Measurements from ENCODE around the gene CFAP410.
A peak's percentile ranks its signal among the peaks of the same experiment; 100 is the strongest.

CFAP410 gene

GRCh38 chr21:44338971-44339910, at the start of gene CFAP410:
CFAP410 (minus strand) TSS chr21:44339390; CDS start chr21:44339194, 196 bp downstream.
- peak; percentile 91 to 93 for DNase-seq (ENCODE audit: low read depth in 2 of 2)

DNA sequence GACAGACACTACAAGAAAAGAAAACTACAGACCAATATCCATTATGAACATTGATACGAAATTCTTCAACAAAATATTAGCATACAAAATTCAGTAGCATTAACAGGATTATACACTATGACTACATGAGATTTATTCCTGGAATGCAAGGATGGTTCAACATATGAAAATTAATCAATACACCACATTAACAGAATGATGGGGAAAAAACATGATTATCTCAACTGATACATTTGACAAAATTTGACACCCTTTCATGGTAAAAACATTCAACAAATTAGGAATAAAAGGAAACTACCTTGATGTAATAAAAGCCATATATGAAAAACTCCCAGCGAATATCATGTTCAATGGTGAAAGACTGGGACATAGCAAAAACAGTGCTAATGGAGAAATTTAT, 45.8 kb upstream of the CFAP410 start:
- DNase-seq (ENCODE audit: low read depth in 2 of 2) = no peak

DNA sequence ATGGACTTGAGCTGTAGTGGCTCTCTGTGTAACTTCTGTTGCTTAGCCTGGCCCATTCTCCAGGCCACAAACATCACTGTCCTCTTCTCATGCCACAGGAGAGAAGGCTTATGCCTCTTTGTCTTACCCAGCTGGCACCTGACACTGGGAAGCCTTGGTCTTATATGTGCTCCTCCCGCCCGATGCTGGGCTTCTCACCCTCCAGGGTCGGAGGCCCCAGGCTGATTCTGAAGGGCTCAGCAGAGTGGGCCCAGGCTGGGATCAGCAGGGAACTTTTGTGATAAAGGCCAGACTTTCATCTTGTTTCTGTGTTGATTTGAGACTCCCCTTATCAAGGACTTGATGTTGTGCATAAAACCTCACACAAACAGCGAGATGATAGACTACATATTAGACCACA, 44.0 kb upstream of the CFAP410 start:
- no peak for DNase-seq (ENCODE audit: low read depth in 2 of 2)

GRCh38 chr21:44382536-44382935, 43.3 kb upstream of the CFAP410 start:
- no peak for DNase-seq (ENCODE audit: low read depth in 2 of 2)

- no peak for DNase-seq (ENCODE audit: low read depth in 2 of 2)
These were observed 42.7 kb upstream of the CFAP410 start for GRCh38 chr21:44381874-44382273.

DNA sequence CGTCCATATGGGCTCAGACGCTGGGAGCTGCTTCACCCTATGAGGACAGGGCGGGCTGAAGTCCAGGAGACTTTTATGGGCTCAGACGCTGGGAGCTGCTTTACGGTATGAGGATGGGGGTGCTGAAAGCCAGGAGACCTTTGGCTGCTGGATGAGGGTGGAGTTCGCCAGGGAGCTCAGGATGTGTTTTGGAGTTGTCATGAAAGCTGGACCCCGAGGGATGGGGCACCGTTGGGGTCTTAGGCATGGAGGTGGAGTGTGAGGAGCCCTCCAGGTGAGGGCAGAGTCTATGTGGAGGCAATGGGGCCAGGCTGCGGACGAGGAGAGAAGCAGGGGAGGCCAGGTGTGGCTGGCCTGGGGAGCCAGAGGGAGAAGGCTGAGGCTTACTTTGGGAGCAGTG, 41.7 kb upstream of the CFAP410 start:
- no peak for DNase-seq (ENCODE audit: low read depth in 2 of 2)

DNA sequence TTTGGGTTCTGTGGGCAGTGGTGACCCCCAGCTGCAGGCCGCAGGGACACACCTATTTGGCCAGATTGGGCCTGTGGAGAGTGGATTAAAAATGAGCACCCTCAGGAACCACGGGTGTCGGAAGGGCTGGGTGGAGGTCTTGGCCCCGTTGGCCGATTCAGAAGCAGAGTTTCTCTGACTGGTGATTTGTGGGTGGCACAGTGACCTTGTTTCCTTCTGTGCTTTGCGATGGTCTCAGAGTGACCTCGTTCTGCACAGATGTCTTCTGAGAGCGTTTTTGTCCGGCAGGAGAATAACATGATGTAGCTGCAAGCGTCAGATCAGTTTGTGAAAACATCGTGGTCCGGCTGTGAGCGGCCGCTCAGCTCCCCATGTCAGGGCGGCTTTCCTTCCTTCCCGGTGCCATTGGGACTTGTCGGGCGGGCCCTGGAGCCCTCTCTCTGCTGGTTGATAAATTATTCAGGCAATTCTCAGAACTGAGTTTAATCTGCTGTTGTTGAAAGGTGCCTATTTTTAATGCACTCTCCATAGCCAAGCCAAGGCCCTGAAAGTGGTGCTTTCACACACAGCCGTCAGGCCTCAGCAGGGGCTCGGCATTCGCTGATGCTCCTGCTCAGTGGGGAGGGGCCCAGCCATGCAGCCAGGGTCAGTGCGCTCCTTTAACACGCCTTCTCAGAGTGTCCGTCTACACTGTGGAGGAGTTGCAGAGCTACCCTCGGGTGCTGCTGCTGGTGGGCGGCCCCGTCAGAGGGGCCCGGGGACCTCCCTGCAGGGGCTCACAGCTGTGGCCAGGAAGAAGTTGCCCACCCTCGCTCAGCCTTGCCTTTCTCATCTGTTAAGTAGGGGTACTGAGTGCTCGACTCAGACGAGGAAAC, 41.0 kb upstream of the CFAP410 start:
- DNase-seq (ENCODE audit: low read depth in 2 of 2) = no peak

DNA sequence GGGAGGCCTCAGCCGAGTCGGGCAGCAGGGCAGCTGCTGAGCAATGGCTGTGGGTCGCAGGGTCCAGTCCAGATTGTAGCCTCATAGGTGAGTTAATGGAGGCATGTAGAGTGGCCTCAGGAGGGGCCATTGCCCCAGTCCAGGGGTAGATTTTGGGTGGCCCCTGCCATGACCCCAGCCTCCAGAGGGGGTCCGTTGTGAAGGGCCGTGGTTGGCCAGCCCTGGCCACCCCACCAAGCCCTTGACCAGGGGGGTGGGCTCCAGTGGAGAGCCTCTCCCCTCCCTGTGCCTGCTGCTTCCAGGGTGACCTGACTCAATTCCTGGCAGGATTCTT, 40.3 kb upstream of the CFAP410 start:
- DNase-seq (ENCODE audit: low read depth in 2 of 2) = no peak

DNA sequence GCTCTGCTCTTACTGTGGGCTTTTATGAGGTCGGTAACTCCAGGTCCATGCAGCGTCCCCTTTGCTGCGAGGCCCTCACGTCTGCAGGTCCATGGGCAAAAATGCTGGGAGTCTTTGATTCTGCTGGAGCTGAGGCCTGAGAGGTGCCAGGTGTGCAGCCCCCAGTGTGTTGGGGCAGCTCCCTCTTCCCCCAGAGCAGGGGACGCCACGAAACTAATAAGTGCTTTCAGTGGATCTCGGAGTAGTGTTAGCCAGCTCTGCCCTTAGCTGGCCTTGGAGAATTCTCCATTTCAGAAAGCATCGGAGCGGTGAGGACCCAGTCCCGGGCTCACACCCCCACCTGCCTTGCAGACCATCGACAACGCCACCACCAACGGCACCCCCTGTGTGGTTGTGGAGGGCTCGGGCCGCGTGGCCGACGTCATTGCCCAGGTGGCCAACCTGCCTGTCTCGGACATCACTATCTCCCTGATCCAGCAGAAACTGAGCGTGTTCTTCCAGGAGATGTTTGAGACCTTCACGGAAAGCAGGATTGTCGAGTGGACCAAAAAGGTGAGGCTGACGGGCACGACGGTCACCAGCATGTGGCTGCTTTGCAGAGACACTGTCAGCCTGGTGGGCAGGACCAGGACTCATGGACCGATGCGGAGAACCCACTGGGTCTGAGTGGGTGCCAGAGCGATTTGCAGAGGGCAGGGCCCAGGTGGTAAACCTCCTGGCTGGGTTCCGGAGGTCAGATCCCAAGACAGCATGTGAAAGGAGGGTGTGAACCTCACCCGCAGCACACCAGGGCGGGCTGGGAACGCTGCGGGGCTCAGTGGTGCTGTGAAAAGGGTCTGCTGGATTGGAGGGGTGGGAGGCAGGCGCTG, 39.7 kb upstream of the CFAP410 start:
- no peak for DNase-seq (ENCODE audit: low read depth in 2 of 2)

DNA sequence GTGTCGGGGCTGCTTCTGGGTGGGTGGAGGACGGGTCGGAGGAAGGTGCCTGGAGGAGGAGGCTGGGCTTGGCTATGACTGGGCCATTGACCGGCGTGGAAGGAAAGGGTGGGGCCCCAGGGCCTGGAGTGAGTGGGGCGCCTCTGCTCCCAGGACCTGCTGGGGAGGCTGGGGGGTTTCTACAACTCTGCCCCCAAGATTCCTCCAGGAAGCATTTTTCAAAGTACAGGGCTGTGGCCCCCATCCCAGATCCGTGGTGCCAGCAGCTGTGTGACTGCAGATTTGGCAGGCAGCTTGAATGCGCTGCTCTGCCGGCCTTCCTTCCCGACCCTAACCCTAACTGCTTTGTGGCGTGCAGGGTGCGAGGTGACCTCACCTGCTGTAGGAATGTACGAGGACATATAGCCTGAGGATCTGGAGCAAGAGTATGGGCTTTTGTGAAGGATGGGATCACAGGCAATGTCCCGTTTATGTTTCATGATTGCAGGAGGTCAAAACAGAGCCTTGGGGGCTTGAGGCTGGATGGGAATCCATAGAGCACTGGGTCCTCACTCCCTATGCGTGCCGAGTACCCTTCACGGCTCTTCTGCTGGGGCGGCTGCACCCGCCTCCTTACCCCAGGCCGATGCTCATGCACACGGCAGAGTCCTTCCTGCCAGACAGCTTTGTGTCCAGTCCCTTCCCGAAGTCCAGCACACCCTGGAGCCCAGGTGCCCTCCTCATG, 38.9 kb upstream of the CFAP410 start:
- DNase-seq (ENCODE audit: low read depth in 2 of 2) = no peak

- DNase-seq (ENCODE audit: low read depth in 2 of 2) = no peak
These were observed 38.2 kb upstream of the CFAP410 start for GRCh38 chr21:44377201-44377921.

GRCh38 chr21:44376606-44377005, 37.4 kb upstream of the CFAP410 start:
- no peak for DNase-seq (ENCODE audit: low read depth in 2 of 2)

DNA sequence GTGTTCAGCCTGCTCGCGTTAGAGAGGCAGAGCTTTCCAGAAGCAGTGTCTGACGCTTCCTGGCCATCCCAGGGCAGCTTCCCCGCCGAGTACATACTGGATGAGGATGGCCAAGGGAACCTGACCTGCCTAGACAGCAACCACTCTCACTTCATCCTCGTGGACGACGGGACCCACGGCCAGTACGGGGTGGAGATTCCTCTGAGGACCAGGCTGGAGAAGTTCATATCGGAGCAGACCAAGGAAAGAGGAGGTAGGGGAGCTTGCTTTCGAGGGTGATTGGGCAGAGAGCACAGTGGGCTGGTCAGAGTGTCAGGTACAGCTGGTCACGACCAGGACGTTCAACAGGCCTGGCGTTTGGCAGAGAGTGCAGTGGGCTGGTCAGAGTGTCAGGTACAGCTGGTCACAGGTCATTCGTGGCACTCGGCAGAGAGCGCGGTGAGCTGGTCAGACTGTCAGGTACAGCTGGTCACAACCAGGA, 36.6 kb upstream of the CFAP410 start:
- DNase-seq (ENCODE audit: low read depth in 2 of 2) = no peak

GRCh38 chr21:44375281-44375651, 36.1 kb upstream of the CFAP410 start:
- DNase-seq (ENCODE audit: low read depth in 2 of 2) = no peak

DNA sequence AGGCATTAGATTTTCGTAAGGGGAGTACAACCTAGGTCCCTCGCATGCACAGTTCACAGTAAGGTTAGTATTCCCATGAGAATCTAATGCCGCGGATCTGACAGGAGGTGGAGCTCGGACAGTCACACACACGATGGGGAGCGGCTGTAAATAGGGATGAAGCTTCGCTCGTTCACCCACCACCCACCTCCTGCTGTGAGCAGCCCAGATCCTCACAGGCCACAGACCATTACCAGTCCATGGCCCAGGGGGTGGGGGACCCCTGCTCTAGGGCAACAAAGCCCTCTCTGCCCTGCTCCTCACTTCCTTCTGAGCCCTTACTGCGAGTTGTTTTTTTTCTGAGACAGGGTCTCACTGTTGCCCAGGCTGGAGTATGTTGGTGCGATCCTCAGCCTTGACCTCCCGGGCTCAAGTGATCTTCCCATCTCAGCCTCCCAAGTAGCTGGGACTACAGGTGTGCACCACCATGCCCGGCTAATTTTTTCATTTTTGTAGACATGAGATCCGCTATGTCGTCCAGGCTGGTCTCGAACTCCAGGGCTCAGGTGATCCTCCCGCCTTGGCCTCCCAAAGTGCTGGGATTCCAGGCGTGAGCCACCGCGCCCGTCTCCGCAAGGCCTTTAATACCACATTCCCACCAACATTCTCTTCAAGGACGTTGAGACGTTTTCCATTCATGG, 35.6 kb upstream of the CFAP410 start:
- no peak for DNase-seq (ENCODE audit: low read depth in 2 of 2)

DNA sequence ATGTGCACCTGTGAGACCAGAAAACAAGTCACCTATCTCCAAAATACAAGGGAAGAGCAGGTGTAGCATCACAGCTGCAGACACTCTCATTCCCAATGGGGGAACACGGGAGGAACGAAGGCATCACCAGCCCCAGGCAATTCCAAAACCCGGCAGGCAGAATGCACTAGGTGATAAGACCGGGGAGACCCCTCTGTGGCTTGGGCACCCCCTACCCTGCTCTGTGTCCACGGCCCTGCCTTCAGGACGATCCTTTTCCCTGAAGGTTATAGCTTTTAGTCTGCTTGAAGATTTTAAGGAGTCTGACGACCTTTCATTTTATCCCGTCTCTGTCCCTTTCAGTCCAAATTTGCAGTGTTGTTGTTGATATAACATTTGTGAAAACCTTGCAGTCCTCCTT, 33.4 kb upstream of the CFAP410 start:
- no peak for DNase-seq (ENCODE audit: low read depth in 2 of 2)

GRCh38 chr21:44371596-44371995, 32.4 kb upstream of the CFAP410 start:
- no peak for DNase-seq (ENCODE audit: low read depth in 2 of 2)

DNA sequence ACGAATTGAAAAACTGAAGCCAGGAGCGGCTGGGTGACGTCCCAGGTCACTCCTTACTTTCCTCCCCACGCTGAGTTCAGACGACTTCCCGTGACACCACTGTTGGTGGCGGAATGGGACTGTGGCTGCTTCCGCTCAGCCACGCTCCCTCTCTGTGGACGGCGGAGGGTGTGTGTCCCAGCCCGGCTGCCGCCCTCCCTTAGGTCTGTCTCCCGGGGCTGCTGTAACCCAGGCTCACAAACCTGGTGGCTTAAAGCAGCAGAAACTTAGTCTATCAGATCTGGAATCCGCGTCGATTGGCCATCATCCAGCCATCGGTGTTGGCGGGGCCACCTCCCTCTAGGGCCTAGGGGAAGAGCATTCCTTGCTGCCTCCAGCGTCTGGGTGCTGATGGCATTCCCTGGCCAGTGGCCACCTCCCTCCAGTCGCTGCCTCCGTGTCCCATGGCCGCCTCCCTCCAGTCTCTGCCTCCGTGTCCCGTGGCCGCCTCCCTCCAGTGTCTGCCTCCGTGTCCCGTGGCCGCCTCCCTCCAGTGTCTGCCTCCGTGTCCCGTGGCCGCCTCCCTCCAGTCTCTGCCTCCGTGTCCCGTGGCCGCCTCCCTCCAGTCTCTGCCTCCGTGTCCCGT, 31.7 kb upstream of the CFAP410 start:
- no peak for DNase-seq (ENCODE audit: low read depth in 2 of 2)

DNA sequence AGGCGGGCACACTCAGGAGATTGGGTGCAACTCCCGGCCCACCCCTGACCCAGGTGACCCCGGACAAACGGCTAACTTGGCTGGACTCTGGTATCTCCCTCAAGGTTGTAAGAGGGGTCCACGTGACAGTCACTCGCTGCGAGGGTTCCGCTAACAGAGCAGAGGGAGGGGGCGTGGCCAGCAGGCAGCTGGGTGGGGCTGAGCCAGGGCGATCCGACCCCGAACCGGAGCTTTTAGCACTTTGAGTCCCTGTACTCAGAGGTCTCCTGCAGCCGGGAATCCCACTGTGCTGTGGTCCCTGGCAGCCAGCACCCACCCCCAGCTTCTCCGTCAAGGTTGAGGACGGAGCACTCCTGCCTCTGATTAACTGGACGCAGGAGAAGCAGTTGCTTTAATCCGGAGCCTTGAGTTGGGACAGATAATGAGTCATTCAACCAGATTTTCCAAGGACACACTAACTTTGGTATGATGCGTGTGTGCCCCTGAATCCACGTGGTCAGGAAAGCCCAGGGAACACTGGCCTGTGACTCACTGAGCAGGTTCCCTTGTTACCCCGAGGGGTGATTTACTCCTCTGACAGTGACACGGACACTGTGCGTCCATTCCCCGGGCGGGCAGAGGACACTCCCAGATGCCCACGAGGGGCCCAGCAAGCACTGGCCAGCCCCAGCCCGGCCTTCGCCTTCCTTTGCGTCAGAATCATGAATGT, 31.0 kb upstream of the CFAP410 start:
- no peak for DNase-seq (ENCODE audit: low read depth in 2 of 2)

All from stimulated activated CD4-positive, alpha-beta T cell treated with anti-CD3 and anti-CD28 coated beads, Interleukin-4, amount 100 ng/mL, for 48 hours (primary cell).